RWPE2 (cell line): Measurements from ENCODE around the gene AFG1L.

Experiments
- ATAC-seq: fragments of 200-7000 bp; cut with Tn5 transposase; 3 replicates; pipeline ENCODE4 v1.9.1; 2021; ENCODE audit warnings: low read depth
- DNase-seq: peaks from one replicate; pipeline ENCODE4 v3.0.0-alpha.2; 2020; ENCODE audit warnings: low spot score
- H3K27ac ChIP-seq: fragments of 450-650 bp; 2 replicates; pipeline ENCODE4 v1.5.1; 2017; ENCODE audit warnings: mild to moderate bottlenecking; ENCODE audit not compliant: poor library complexity, severe bottlenecking
- H3K27me3 ChIP-seq: fragments of 250-450 bp; sonication (Bioruptor Pico); 2 replicates; pipeline ENCODE4 v1.5.1; 2021; ENCODE audit warnings: mild to moderate bottlenecking, moderate library complexity; ENCODE audit not compliant: insufficient read depth, poor library complexity, severe bottlenecking
- H3K36me3 ChIP-seq: fragments of 250-450 bp; sonication (Bioruptor Pico); 2 replicates; pipeline ENCODE4 v1.5.1; 2020; ENCODE audit warnings: low read depth, mild to moderate bottlenecking, moderate library complexity
- H3K4me1 ChIP-seq: fragments of 250-450 bp; sonication (Bioruptor Pico); 2 replicates; pipeline ENCODE4 v1.5.1; 2021; ENCODE audit warnings: mild to moderate bottlenecking, moderate library complexity; ENCODE audit not compliant: insufficient read depth, poor library complexity, severe bottlenecking
- H3K4me3 ChIP-seq: fragments of 250-450 bp; sonication (Bioruptor Pico); 2 replicates; pipeline ENCODE4 v1.5.1; 2021; ENCODE audit warnings: mild to moderate bottlenecking, moderate library complexity; ENCODE audit not compliant: severe bottlenecking
- H3K9me3 ChIP-seq: fragments of 250-450 bp; sonication (Bioruptor Pico); 2 replicates; pipeline ENCODE4 v1.5.1; 2021; ENCODE audit warnings: mild to moderate bottlenecking, moderate library complexity; ENCODE audit not compliant: severe bottlenecking
- CTCF ChIP-seq: fragments of 450-650 bp; IDR thresholded peaks from one replicate; pipeline ENCODE4 v1.5.1; 2017; ENCODE audit warnings: mild to moderate bottlenecking, moderate library complexity; ENCODE audit not compliant: poor library complexity, severe bottlenecking

AFG1L gene

GRCh38 chr6:108541843-108542759 is 247.2 kb downstream of the AFG1L start:
- H3K4me3 ChIP-seq: no peak overlapping the region
- H3K4me1 ChIP-seq: no peaks in the 10 kb centered on the region
- H3K9me3 ChIP-seq: no peaks in the 10 kb centered on the region
- DNase-seq: no peak
- TF ChIP-seq CTCF: peak; percentile 91
- peak; percentile 79 for ATAC-seq
- H3K36me3 ChIP-seq: no peaks in the 10 kb centered on the region
- no peaks in the 10 kb centered on the region for H3K27me3 ChIP-seq
- H3K27ac ChIP-seq: no peak overlapping the region

DNA sequence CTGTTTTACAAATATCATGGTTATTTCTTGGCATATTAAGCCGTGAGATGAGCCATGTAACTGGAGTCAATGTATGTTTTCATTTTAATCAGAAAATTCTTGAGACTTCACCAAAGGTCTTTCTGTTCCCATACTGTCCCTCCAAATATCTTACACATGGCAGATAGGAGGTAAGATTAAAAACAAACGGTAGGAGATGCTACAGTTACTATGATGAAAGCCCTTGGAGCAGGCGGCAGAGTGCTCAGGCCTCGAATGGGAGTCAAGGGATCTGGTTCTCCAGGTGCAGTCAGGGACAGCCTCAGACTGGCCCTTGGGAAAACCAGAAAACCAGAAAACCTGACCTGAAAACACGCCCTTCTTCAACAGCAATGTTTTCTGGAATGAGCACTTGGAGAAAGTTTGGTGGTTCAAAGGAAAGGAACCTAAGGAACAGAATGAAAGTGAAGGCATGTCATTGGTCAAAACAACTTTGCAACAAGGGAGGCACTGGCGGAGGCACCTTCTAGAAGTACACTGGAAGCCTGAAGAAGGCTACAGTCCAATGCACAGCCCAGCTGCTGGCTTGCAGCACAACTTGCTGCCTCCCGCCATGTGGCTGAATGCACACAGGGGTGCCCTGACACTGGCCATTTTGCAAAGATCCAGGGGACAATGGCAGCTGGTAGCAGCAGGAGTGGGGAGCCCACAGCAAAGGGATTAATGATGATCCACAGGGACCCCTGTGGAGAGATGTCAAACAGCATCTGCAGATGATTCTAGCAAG is 248.5 kb downstream of the AFG1L start:
- no peaks in the 10 kb centered on the region for H3K36me3 ChIP-seq
- no peak for DNase-seq
- no peak for ATAC-seq
- H3K27me3 ChIP-seq: no peaks in the 10 kb centered on the region
- no peak overlapping the region for H3K4me3 ChIP-seq
- TF ChIP-seq CTCF: no peak
- no peak overlapping the region for H3K27ac ChIP-seq
- H3K4me1 ChIP-seq: no peaks in the 10 kb centered on the region
- H3K9me3 ChIP-seq: no peaks in the 10 kb centered on the region

- Histone ChIP-seq H3K4me3 (no peak overlapping the region), H3K27me3 (no peaks in the 10 kb centered on the region), H3K4me1 (no peaks in the 10 kb centered on the region), H3K9me3 (no peaks in the 10 kb centered on the region), H3K36me3 (no peaks in the 10 kb centered on the region), H3K27ac (no peak overlapping the region)
- no peak for DNase-seq
- TF ChIP-seq CTCF: no peak
- no peak for ATAC-seq
These were observed 249.8 kb downstream of the AFG1L start for GRCh38 chr6:108544606-108545005.

GRCh38 chr6:108546079-108547049 is 251.5 kb downstream of the AFG1L start:
- Histone ChIP-seq H3K27me3 (no peaks in the 10 kb centered on the region), H3K27ac (no peak overlapping the region), H3K36me3 (no peaks in the 10 kb centered on the region), H3K4me3 (no peak overlapping the region), H3K9me3 (no peaks in the 10 kb centered on the region), H3K4me1 (no peaks in the 10 kb centered on the region)
- no peak for TF ChIP-seq CTCF
- DNase-seq: no peak
- ATAC-seq: no peak
